ENCODE results near the gene NXPH4. TPM values are rescaled to one million over a fixed set of nuclear protein-coding genes. Genes with fewer than 3 reads are reported as not detected.

The NXPH4 gene
- total and polyA plus RNA-seq, 2 donors (not counting 1 experiment from before 2014, with no cell fraction given): 3.5 to 8.6 TPM

DNA sequence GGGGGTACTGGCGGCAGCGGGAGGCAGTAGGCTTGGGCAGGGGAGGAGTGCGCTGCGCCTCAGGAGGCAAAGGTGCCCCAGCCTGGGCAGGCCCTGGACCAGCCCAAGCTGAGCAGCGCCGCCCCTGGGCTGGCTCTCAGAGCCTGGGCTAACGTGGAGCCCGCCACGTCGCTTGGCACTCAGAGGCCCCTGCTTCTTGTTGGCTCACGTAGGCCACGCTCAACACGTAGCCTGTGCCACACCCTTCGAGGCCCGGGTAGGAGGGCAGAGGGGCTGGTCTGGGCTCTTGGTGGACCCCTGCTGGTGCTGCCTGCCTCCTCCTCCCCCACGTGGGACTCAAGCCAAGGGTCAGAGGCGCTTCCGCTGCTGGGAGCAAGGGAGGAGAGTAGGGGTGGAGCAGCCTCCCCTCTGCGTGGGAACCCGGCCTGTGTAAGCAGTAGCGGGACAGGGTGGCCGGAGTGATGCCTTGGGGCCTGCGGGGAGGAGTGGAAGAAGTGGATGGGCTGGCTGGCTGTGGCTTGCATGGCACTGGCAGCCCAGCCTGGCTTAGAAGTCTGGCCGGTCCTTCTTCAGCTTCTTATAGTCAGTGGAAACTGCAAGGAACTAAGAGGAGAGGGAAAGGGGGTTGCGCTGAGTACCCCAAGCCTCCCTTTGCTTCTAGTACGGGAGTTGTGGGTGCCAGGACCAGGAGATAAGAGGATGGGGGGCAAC, 18.6 kb downstream of the NXPH4 start:
- H4K20me1 ChIP-seq (ENCODE audit: control insufficient read depth, insufficient read depth, low read length, poor library complexity, severe bottlenecking): peaks cover 12% of the 10 kb centered on the region
- peaks cover 91% of the 10 kb centered on the region for H3K4me1 Mint-ChIP-seq
- H2AFZ ChIP-seq (ENCODE audit: insufficient read depth, low read depth, low read length, poor library complexity, severe bottlenecking): peak overlapping the region; percentile 68
- DNase-seq (no peak), ATAC-seq (ENCODE audit: low read depth) (peak; percentile 52)
- peaks cover 12% of the 10 kb centered on the region for H3K27me3 Mint-ChIP-seq
- peaks cover 0 to 37% of the 10 kb centered on the region in 2 experiments for H3K36me3 ChIP-seq (replicated peaks in 1 of 2; ENCODE audit: control extremely low read depth in 1 of 2, control insufficient read depth in 1 of 2, extremely low read depth in 1 of 2, insufficient read depth in 2 of 2, low read length in 1 of 2)
- no peaks in the 10 kb centered on the region for H3K9me3 Mint-ChIP-seq (ENCODE audit: insufficient read depth)
- peaks cover 0 to 35% (median 14%) of the 10 kb centered on the region in 4 experiments for H3K27me3 ChIP-seq (replicated peaks in 1 of 4; ENCODE audit: control extremely low read depth in 1 of 4, control insufficient read depth in 3 of 4, insufficient read depth in 4 of 4, low read length in 3 of 4)
- 68% methylated on average over 20 of the region's 26 CpGs for WGBS (ENCODE audit: insufficient coverage)
- CTCF ChIA-PET: interaction anchor here (12.1 to 31.1 kb wide), 2 partner anchors 7 to 19 kb away, joined by 360 to 838 read pairs; partner anchors contain the start of genes NXPH4 and SHMT2
- peak overlapping the region; percentile 100 for H3K27ac Mint-ChIP-seq
- peak overlapping the region; percentile 88 for H3K4me3 Mint-ChIP-seq
- H3K27ac ChIP-seq (ENCODE audit: low read length in 2 of 2): peak overlapping the region; percentile 86 to 88
- H3K4me1 ChIP-seq (ENCODE audit: control insufficient read depth in 2 of 2, insufficient read depth in 2 of 2, low read length in 2 of 2): peaks cover 76 to 89% of the 10 kb centered on the region in 2 donors
- no peak for TF ChIP-seq EZH2 (IDR thresholded peaks at IDR 0.05; ENCODE audit: borderline replicate concordance, insufficient read depth, low read depth, low read length, poor library complexity, severe bottlenecking)
- TF ChIP-seq, protein P1, sequence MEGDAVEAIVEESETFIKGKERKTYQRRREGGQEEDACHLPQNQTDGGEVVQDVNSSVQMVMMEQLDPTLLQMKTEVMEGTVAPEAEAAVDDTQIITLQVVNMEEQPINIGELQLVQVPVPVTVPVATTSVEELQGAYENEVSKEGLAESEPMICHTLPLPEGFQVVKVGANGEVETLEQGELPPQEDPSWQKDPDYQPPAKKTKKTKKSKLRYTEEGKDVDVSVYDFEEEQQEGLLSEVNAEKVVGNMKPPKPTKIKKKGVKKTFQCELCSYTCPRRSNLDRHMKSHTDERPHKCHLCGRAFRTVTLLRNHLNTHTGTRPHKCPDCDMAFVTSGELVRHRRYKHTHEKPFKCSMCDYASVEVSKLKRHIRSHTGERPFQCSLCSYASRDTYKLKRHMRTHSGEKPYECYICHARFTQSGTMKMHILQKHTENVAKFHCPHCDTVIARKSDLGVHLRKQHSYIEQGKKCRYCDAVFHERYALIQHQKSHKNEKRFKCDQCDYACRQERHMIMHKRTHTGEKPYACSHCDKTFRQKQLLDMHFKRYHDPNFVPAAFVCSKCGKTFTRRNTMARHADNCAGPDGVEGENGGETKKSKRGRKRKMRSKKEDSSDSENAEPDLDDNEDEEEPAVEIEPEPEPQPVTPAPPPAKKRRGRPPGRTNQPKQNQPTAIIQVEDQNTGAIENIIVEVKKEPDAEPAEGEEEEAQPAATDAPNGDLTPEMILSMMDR (IDR thresholded peaks at IDR 0.05): no peak
- H3K4me3 ChIP-seq (ENCODE audit: control extremely low read depth in 1 of 5, extremely low read depth in 1 of 5, insufficient read depth in 1 of 5, low read depth in 2 of 5, low read length in 4 of 5): peak overlapping the region in 4 of 5 experiments; percentile 10 to 56 (median 14)
- POLR2A ChIA-PET: interaction anchor here (9.2 to 11.2 kb wide), 2 partner anchors 10 to 20 kb away, joined by 89 to 110 read pairs; partner anchors contain the start of gene NXPH4
- peaks cover 0 to 11% (median 0%) of the 10 kb centered on the region in 3 donors for H3K9me3 ChIP-seq (ENCODE audit: control extremely low read depth in 1 of 3, control insufficient read depth in 2 of 3, insufficient read depth in 1 of 3, low read length in 2 of 3)
- peak overlapping the region; percentile 50 for H3K9ac ChIP-seq (ENCODE audit: low read length)
- H3K79me2 ChIP-seq (ENCODE audit: control insufficient read depth, insufficient read depth, low read length): peaks cover 32% of the 10 kb centered on the region
- peak overlapping the region; percentile 84 for H3K4me2 ChIP-seq (replicated peaks; ENCODE audit: low read depth, low read length, poor library complexity, severe bottlenecking)
- intact Hi-C loops (cut with micrococcal nuclease): loop anchor here (10.0 kb wide), 1 partner anchor 480 kb away; the partner anchor contains the start of gene PRIM1

Data from B cell (primary cell).